Measurements from ENCODE around the gene MN1.

GRCh38 chr22:27794226-27794625 is 7.3 kb downstream of the MN1 start:
- TF ChIP-seq POLR2A (IDR thresholded peaks at IDR 0.05), result no peak
- TF ChIP-seq CTCF (IDR thresholded peaks at IDR 0.05), result no peak
